Measurements from ENCODE around the gene PIGT. TPM values are rescaled to one million over a fixed set of nuclear protein-coding genes. Genes with fewer than 3 reads are reported as not detected.

Gene PIGT
- total and polyA plus RNA-seq, 10 of the 15 experiments (the other 5 are each of a cell fraction or from before 2014, with no cell fraction given), result 18.6 to 66.0 (median 35.3) TPM

GRCh38 chr20:45461225-45461624 lies 45.3 kb downstream of the PIGT start (continued):
- no peak for TF ChIP-seq BCLAF1 (IDR thresholded peaks at IDR 0.05)
- TF ChIP-seq CREM (IDR thresholded peaks at IDR 0.05; ENCODE audit: low read depth), result no peak
- TF ChIP-seq HCFC1 (IDR thresholded peaks at IDR 0.05; ENCODE audit: low read length), result no peak
- TF ChIP-seq IRF3 (IDR thresholded peaks at IDR 0.05), result no peak
- TF ChIP-seq ZNF274 (IDR thresholded peaks at IDR 0.05; ENCODE audit: insufficient read depth, insufficient read length), result no peak
- TF ChIP-seq CUX1 (IDR thresholded peaks at IDR 0.05; ENCODE audit: insufficient replicate concordance, low read depth, low read length), result no peak
- TF ChIP-seq ZZZ3 (IDR thresholded peaks at IDR 0.05; ENCODE audit: control insufficient read depth, insufficient read length, low read depth), result no peak
- TF ChIP-seq YBX1 (IDR thresholded peaks at IDR 0.05), result no peak
- TF ChIP-seq NR2F1 (conservative IDR thresholded peaks at IDR 0.05), result no peak
- TF ChIP-seq NBN (IDR thresholded peaks at IDR 0.05), result no peak
